ENCODE data around the gene HMGN4. TPM values are rescaled to one million over a fixed set of nuclear protein-coding genes. Genes with fewer than 3 reads are reported as not detected.

The HMGN4 gene
- total RNA-seq, 1 experiment from 2014 or later: 73.8 TPM

GRCh38 chr6:26581164-26581915 is 43.2 kb downstream of the HMGN4 start:
- POLR2A ChIA-PET: no interaction called here
- ATAC-seq (no peak), DNase-seq (ENCODE audit: low read depth, low spot score) (no peak)
- H3K79me2 ChIP-seq (ENCODE audit: insufficient read depth, low read length): no peaks in the 10 kb centered on the region
- H4K20me1 ChIP-seq (ENCODE audit: insufficient read depth): no peaks in the 10 kb centered on the region
- intact Hi-C loops (cut with micrococcal nuclease): no loop called here
- RAD21 ChIA-PET (ENCODE audit: low non-redundant PET in 1 of 2, low total read pairs in 2 of 2, uncharacterized antibody in 2 of 2, unreplicated experiment in 2 of 2): no interaction called here
- H3K36me3 ChIP-seq (ENCODE audit: control insufficient read depth in 1 of 2, insufficient read depth in 2 of 2, low read length in 2 of 2): no peaks in the 10 kb centered on the region
- H3K9me3 ChIP-seq (ENCODE audit: control insufficient read depth in 1 of 2, insufficient read depth in 1 of 2, low read depth in 1 of 2, low read length in 2 of 2): no peaks in the 10 kb centered on the region
- CTCF ChIA-PET: interaction anchor here (1.3 to 1.9 kb wide), 2 partner anchors 12 to 14 kb away, joined by 5 to 8 read pairs; no protein-coding TSS in a partner anchor
- BruUV-seq (replicated peaks): no TSS peak
- H3K9me2 ChIP-seq (ENCODE audit: insufficient read depth): no peaks in the 10 kb centered on the region
- no peak overlapping the region for H3K9ac ChIP-seq (ENCODE audit: low read length)
- no peak overlapping the region for H3K4me3 ChIP-seq (replicated peaks in 1 of 2; ENCODE audit: low read depth in 1 of 2, low read length in 2 of 2)
- no peak overlapping the region for H3K27ac ChIP-seq (ENCODE audit: low read depth, low read length)
- no peak overlapping the region for H3K4me2 ChIP-seq (ENCODE audit: low read length)
- no peaks in the 10 kb centered on the region for H3K27me3 ChIP-seq (ENCODE audit: insufficient read depth, low read length)
- H2AFZ ChIP-seq (ENCODE audit: low read depth, low read length, poor library complexity, severe bottlenecking): no peak overlapping the region
- H3K4me1 ChIP-seq (ENCODE audit: control insufficient read depth in 1 of 2, insufficient read depth in 2 of 2, low read length in 2 of 2): peaks cover 2 to 11% of the 10 kb centered on the region in 2 experiments; a peak in 3 of 4 replicates
- TF ChIP-seq CEBPB (IDR thresholded peaks at IDR 0.05; ENCODE audit: low read depth) (no peak), EGR1 (IDR thresholded peaks at IDR 0.05; ENCODE audit: low read depth) (no peak), ZNF274 (IDR thresholded peaks at IDR 0.05; ENCODE audit: low read depth, low read length) (no peak), EZH2 (IDR thresholded peaks at IDR 0.05) (no peak), FOSL1 (IDR thresholded peaks at IDR 0.05; ENCODE audit: low read depth) (no peak), SRF (IDR thresholded peaks at IDR 0.05; ENCODE audit: low read depth) (no peak), EZH2phosphoT487 (IDR thresholded peaks at IDR 0.05; ENCODE audit: borderline replicate concordance) (no peak), ATF3 (IDR thresholded peaks at IDR 0.05) (no peak), RAD21 (IDR thresholded peaks at IDR 0.05; ENCODE audit: low read depth) (no peak), SIN3A (IDR thresholded peaks at IDR 0.05; ENCODE audit: low read depth) (no peak), SP1 (IDR thresholded peaks at IDR 0.05; ENCODE audit: low read depth) (no peak), MAX (IDR thresholded peaks at IDR 0.05) (no peak), YY1 (IDR thresholded peaks at IDR 0.05; ENCODE audit: extremely low read depth, insufficient replicate concordance, low read depth, low read length) (no peak), TCF7L2 (IDR thresholded peaks at IDR 0.05; ENCODE audit: borderline replicate concordance, extremely low read depth, insufficient read depth, insufficient read length) (no peak), JUND (IDR thresholded peaks at IDR 0.05) (no peak), CBX3 (IDR thresholded peaks at IDR 0.05; ENCODE audit: low read depth) (no peak), ZFX (IDR thresholded peaks at IDR 0.05) (no peak)
- TF ChIP-seq, protein P1, sequence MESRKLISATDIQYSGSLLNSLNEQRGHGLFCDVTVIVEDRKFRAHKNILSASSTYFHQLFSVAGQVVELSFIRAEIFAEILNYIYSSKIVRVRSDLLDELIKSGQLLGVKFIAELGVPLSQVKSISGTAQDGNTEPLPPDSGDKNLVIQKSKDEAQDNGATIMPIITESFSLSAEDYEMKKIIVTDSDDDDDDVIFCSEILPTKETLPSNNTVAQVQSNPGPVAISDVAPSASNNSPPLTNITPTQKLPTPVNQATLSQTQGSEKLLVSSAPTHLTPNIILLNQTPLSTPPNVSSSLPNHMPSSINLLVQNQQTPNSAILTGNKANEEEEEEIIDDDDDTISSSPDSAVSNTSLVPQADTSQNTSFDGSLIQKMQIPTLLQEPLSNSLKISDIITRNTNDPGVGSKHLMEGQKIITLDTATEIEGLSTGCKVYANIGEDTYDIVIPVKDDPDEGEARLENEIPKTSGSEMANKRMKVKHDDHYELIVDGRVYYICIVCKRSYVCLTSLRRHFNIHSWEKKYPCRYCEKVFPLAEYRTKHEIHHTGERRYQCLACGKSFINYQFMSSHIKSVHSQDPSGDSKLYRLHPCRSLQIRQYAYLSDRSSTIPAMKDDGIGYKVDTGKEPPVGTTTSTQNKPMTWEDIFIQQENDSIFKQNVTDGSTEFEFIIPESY (IDR thresholded peaks at IDR 0.05; ENCODE audit: extremely low read depth, insufficient replicate concordance, low read length): no peak
- TF ChIP-seq, protein P2, sequence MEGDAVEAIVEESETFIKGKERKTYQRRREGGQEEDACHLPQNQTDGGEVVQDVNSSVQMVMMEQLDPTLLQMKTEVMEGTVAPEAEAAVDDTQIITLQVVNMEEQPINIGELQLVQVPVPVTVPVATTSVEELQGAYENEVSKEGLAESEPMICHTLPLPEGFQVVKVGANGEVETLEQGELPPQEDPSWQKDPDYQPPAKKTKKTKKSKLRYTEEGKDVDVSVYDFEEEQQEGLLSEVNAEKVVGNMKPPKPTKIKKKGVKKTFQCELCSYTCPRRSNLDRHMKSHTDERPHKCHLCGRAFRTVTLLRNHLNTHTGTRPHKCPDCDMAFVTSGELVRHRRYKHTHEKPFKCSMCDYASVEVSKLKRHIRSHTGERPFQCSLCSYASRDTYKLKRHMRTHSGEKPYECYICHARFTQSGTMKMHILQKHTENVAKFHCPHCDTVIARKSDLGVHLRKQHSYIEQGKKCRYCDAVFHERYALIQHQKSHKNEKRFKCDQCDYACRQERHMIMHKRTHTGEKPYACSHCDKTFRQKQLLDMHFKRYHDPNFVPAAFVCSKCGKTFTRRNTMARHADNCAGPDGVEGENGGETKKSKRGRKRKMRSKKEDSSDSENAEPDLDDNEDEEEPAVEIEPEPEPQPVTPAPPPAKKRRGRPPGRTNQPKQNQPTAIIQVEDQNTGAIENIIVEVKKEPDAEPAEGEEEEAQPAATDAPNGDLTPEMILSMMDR (IDR thresholded peaks at IDR 0.05 in 2 of 3, conservative IDR thresholded peaks at IDR 0.05 in 1 of 3; ENCODE audit: borderline replicate concordance in 1 of 3, insufficient read depth in 1 of 3, low read depth in 2 of 3, low read length in 2 of 3): no peak

All from HCT116 (cell line).